Lung (tissue), 12 donors: ENCODE results near the gene HOXB1. TPM values are rescaled to one million over a fixed set of nuclear protein-coding genes. Genes with fewer than 3 reads are reported as not detected.
A peak's percentile ranks its signal among the peaks of the same experiment; 100 is the strongest.

Experiments
- ATAC-seq: fragments of 200-7000 bp; cut with Tn5 transposase; one replicate; pipeline ENCODE4 v1.9.1; 2020; ENCODE audit warnings: moderate number of reproducible peaks; ENCODE audit not compliant: insufficient read depth, low FRiP score
- DNase-seq, 3 donors: peaks; one replicate each; pipeline ENCODE4 v3.0.0-alpha.2; 2013 to 2017
- H3K27ac ChIP-seq, 2 donors: one replicate each; pipeline ENCODE4 v1.5.1; 2013; ENCODE audit warnings: mild to moderate bottlenecking in 2 of 2, moderate library complexity in 2 of 2, control low read depth in 1 of 2, inconsistent platforms in 1 of 2, low read depth in 1 of 2, low read length in 1 of 2
- H3K27me3 ChIP-seq, 3 donors: one replicate each; pipeline ENCODE4 v1.5.1; 2013; ENCODE audit warnings: low read length in 2 of 3; ENCODE audit not compliant: control insufficient read depth in 3 of 3, insufficient read depth in 3 of 3
- H3K36me3 ChIP-seq, 4 donors: one replicate each; pipeline ENCODE4 v1.5.1; 2013; ENCODE audit warnings: low read length in 4 of 4, mild to moderate bottlenecking in 1 of 4, moderate library complexity in 1 of 4; ENCODE audit not compliant: control insufficient read depth in 4 of 4, insufficient read depth in 4 of 4
- H3K4me1 ChIP-seq, 5 donors: one replicate each; pipeline ENCODE4 v1.5.1; 2013; ENCODE audit warnings: low read length in 5 of 5, mild to moderate bottlenecking in 2 of 5, moderate library complexity in 1 of 5; ENCODE audit not compliant: control insufficient read depth in 5 of 5, insufficient read depth in 5 of 5
- H3K4me3 ChIP-seq: one replicate; pipeline ENCODE4 v1.5.1; 2013; ENCODE audit warnings: mild to moderate bottlenecking, control low read depth, moderate library complexity
- H3K9ac ChIP-seq, 2 donors: one replicate each; pipeline ENCODE4 v1.5.1; 2013; ENCODE audit warnings: low read length in 2 of 2, control low read depth in 1 of 2; ENCODE audit not compliant: insufficient read depth in 1 of 2
- H3K9me3 ChIP-seq, 4 donors: one replicate each; pipeline ENCODE4 v1.5.1; 2013; ENCODE audit warnings: low read length in 3 of 4, mild to moderate bottlenecking in 1 of 4, moderate library complexity in 1 of 4; ENCODE audit not compliant: control insufficient read depth in 4 of 4, insufficient read depth in 3 of 4
- WGBS, 2 donors: extraction: QIAGEN DNeasy Blood & Tissue Kit; methylation state at CpG; one replicate each; pipeline ENCODE4 v1.1.7; 2013; 5-methylcytosine and 5-hydroxymethylcytosine counted together
- polyA plus RNA-seq, 2 donors: library from polyadenylated mRNA; stranded (reverse); fragments of 200-250 nt; gene quantifications; one replicate each; pipeline ENCODE4 v1.2.1, GENCODE V29; 2013
- total RNA-seq, 2 donors: library from RNA; depleted of rRNA in 1 of 2; stranded (reverse); fragments of >200 nt in 1 of 2; gene quantifications; one replicate each; pipeline ENCODE4 v1.2.1, GENCODE V29; 2014 to 2021
- TF ChIP-seq, protein P1 (sequence below): IDR thresholded peaks from 2 replicates; pipeline ENCODE4 v1.5.1; 2012; ENCODE audit warnings: mild to moderate bottlenecking; ENCODE audit errors: control extremely low read depth, extremely low read depth
- donor health status: control.
- donor health status: control.
- donor health status: Bipolar disorder and iron deficiency.
- donor health status: healthy.
- donor health status: DM: yes; HTN: yes; CAD: no.

HOXB1 gene
- total and polyA plus RNA-seq, 4 donors, result not detected

DNA sequence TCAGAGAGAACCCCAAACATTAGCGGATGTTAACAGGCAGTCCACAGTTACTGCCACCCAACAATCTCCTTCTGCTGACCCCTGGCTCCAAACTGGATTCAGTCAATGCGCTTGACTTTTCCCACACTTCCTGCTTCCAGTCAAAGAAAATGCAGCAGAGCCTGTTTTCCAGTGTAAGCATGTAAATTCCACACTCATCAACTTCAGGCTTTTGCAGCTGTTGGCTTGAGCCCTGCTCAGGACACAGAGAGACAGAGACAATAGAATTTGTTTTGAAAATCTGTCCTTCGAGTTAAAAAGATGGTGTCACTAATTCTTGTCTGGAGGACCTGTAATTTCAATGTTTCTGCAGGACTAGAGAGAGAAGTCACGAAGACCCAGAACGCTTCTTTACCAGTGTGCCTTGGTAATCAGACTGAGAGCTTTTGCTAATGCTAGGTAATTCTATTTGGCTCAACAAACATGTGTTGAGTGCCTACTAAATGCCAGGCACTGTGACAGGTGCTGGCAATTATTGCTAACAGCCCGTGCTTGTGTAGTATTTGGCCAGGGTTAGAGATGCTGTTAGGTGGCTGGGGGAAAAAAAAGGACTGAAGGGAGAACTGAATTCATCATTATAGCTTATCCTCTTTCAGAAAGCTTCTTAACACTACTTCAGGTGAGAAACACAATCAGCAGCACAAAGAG is 32.5 kb downstream of the HOXB1 start:
- TF ChIP-seq, protein P1, sequence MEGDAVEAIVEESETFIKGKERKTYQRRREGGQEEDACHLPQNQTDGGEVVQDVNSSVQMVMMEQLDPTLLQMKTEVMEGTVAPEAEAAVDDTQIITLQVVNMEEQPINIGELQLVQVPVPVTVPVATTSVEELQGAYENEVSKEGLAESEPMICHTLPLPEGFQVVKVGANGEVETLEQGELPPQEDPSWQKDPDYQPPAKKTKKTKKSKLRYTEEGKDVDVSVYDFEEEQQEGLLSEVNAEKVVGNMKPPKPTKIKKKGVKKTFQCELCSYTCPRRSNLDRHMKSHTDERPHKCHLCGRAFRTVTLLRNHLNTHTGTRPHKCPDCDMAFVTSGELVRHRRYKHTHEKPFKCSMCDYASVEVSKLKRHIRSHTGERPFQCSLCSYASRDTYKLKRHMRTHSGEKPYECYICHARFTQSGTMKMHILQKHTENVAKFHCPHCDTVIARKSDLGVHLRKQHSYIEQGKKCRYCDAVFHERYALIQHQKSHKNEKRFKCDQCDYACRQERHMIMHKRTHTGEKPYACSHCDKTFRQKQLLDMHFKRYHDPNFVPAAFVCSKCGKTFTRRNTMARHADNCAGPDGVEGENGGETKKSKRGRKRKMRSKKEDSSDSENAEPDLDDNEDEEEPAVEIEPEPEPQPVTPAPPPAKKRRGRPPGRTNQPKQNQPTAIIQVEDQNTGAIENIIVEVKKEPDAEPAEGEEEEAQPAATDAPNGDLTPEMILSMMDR, result no peak
- Histone ChIP-seq H3K9ac (no peak overlapping the region), H3K27ac (no peak overlapping the region), H3K36me3 (no peaks in the 10 kb centered on the region), H3K4me3 (no peak overlapping the region), H3K27me3 (peaks cover 0 to 21% (median 3%) of the 10 kb centered on the region in 3 donors), H3K9me3 (no peaks in the 10 kb centered on the region), H3K4me1 (peaks cover 0 to 38% (median 10%) of the 10 kb centered on the region in 5 donors)
- ATAC-seq, result no peak
- 53 to 82% methylated on average over 6 of the region's 6 CpGs for WGBS, 2 donors
- DNase-seq, result peak; percentile 55 to 85 (median 74)

- H3K4me1 ChIP-seq, result peaks cover 0 to 46% (median 10%) of the 10 kb centered on the region in 5 donors
- 18 to 28% methylated on average over 2 of the region's 2 CpGs for WGBS, 2 donors
- no peak overlapping the region for H3K9ac ChIP-seq
- DNase-seq (no peak), ATAC-seq (no peak)
- H3K4me3 ChIP-seq, result no peak overlapping the region
- no peaks in the 10 kb centered on the region for H3K36me3 ChIP-seq
- no peaks in the 10 kb centered on the region for H3K9me3 ChIP-seq
- H3K27ac ChIP-seq, result no peak overlapping the region
- TF ChIP-seq, protein P1, result no peak
- H3K27me3 ChIP-seq, result peaks cover 0 to 18% (median 0%) of the 10 kb centered on the region in 3 donors
Measured at GRCh38 chr17:48497103-48497502, 33.7 kb downstream of the HOXB1 start.

- Histone ChIP-seq H3K27ac (peak overlapping the region in 1 of 2 donors; percentile 26), H3K4me1 (peaks cover 0 to 44% (median 14%) of the 10 kb centered on the region in 5 donors), H3K27me3 (peaks cover 0 to 24% (median 0%) of the 10 kb centered on the region in 3 donors), H3K36me3 (no peaks in the 10 kb centered on the region), H3K4me3 (no peak overlapping the region), H3K9me3 (no peaks in the 10 kb centered on the region), H3K9ac (peak overlapping the region in 1 of 2 donors; percentile 19)
- TF ChIP-seq, protein P1, result no peak
- DNase-seq (peak in 2 of 3 donors; percentile 60 to 66), ATAC-seq (no peak)
- 87 to 94% methylated on average over 8 of the region's 8 CpGs for WGBS, 2 donors
Measured at GRCh38 chr17:48494335-48494734, 36.5 kb downstream of the HOXB1 start.
